ENCODE results near the gene NLGN1.

NLGN1 gene

GRCh38 chr3:174100744-174101143 is 703.2 kb downstream of the NLGN1 start:
- no peaks in the 10 kb centered on the region for H3K27me3 Mint-ChIP-seq
- H3K9me3 Mint-ChIP-seq: no peaks in the 10 kb centered on the region
- H3K27ac Mint-ChIP-seq: no peak overlapping the region
- no peaks in the 10 kb centered on the region for H3K36me3 Mint-ChIP-seq
- ATAC-seq: no peak
- no peak overlapping the region for H3K4me3 Mint-ChIP-seq
- no peaks in the 10 kb centered on the region for H3K4me1 Mint-ChIP-seq

- Mint-ChIP-seq H3K4me3 (no peak overlapping the region), H3K36me3 (no peaks in the 10 kb centered on the region), H3K4me1 (no peaks in the 10 kb centered on the region), H3K27ac (no peak overlapping the region), H3K27me3 (no peaks in the 10 kb centered on the region), H3K9me3 (no peaks in the 10 kb centered on the region)
- no peak for ATAC-seq
Measured at GRCh38 chr3:174101244-174101643, 703.7 kb downstream of the NLGN1 start.

GRCh38 chr3:174102274-174102673 is 704.7 kb downstream of the NLGN1 start:
- Mint-ChIP-seq H3K27ac (no peak overlapping the region), H3K4me3 (no peak overlapping the region), H3K4me1 (no peaks in the 10 kb centered on the region), H3K36me3 (no peaks in the 10 kb centered on the region), H3K9me3 (no peaks in the 10 kb centered on the region), H3K27me3 (no peaks in the 10 kb centered on the region)
- ATAC-seq: no peak

GRCh38 chr3:174102866-174103265 is 705.3 kb downstream of the NLGN1 start:
- H3K27me3 Mint-ChIP-seq: no peaks in the 10 kb centered on the region

GRCh38 chr3:174110761-174111160 is 713.2 kb downstream of the NLGN1 start:
- Mint-ChIP-seq H3K9me3 (no peaks in the 10 kb centered on the region), H3K4me1 (no peaks in the 10 kb centered on the region), H3K27me3 (no peaks in the 10 kb centered on the region), H3K36me3 (no peaks in the 10 kb centered on the region), H3K4me3 (no peak overlapping the region), H3K27ac (no peak overlapping the region)
- ATAC-seq: no peak

More at GRCh38 chr3:174102866-174103265, 705.3 kb downstream of the NLGN1 start:
- Mint-ChIP-seq H3K36me3 (no peaks in the 10 kb centered on the region), H3K9me3 (no peaks in the 10 kb centered on the region), H3K4me1 (no peaks in the 10 kb centered on the region), H3K4me3 (no peak overlapping the region), H3K27ac (no peak overlapping the region)
- ATAC-seq: no peak

GRCh38 chr3:174111776-174112175 is 714.2 kb downstream of the NLGN1 start:
- Mint-ChIP-seq H3K36me3 (no peaks in the 10 kb centered on the region), H3K9me3 (no peaks in the 10 kb centered on the region), H3K4me3 (no peak overlapping the region), H3K27ac (no peak overlapping the region), H3K27me3 (no peaks in the 10 kb centered on the region), H3K4me1 (no peaks in the 10 kb centered on the region)
- no peak for ATAC-seq

- no peak for ATAC-seq
- H3K4me3 Mint-ChIP-seq: no peak overlapping the region
- H3K27ac Mint-ChIP-seq: no peak overlapping the region
Measured at GRCh38 chr3:174116421-174116820, 718.9 kb downstream of the NLGN1 start.

GRCh38 chr3:174120997-174121396 is 723.5 kb downstream of the NLGN1 start:
- Mint-ChIP-seq H3K9me3 (no peaks in the 10 kb centered on the region), H3K27me3 (no peaks in the 10 kb centered on the region), H3K36me3 (no peaks in the 10 kb centered on the region), H3K27ac (no peak overlapping the region), H3K4me1 (no peaks in the 10 kb centered on the region), H3K4me3 (no peak overlapping the region)
- ATAC-seq: no peak

More at GRCh38 chr3:174116421-174116820, 718.9 kb downstream of the NLGN1 start:
- Mint-ChIP-seq H3K27me3 (no peaks in the 10 kb centered on the region), H3K4me1 (no peaks in the 10 kb centered on the region), H3K9me3 (no peaks in the 10 kb centered on the region), H3K36me3 (no peaks in the 10 kb centered on the region)

- Mint-ChIP-seq H3K4me1 (no peaks in the 10 kb centered on the region), H3K27ac (no peak overlapping the region), H3K4me3 (no peak overlapping the region), H3K9me3 (no peaks in the 10 kb centered on the region), H3K36me3 (no peaks in the 10 kb centered on the region), H3K27me3 (no peaks in the 10 kb centered on the region)
- ATAC-seq: no peak
Measured at GRCh38 chr3:174122411-174122810, 724.9 kb downstream of the NLGN1 start.

- Mint-ChIP-seq H3K36me3 (no peaks in the 10 kb centered on the region), H3K27me3 (no peaks in the 10 kb centered on the region), H3K4me3 (no peak overlapping the region), H3K27ac (no peak overlapping the region), H3K9me3 (no peaks in the 10 kb centered on the region), H3K4me1 (no peaks in the 10 kb centered on the region)
- ATAC-seq: no peak
Measured at GRCh38 chr3:174125267-174125824, 727.8 kb downstream of the NLGN1 start.

GRCh38 chr3:174126990-174127758 is 729.6 kb downstream of the NLGN1 start:
- Mint-ChIP-seq H3K27me3 (no peaks in the 10 kb centered on the region), H3K9me3 (no peaks in the 10 kb centered on the region), H3K4me1 (no peaks in the 10 kb centered on the region), H3K36me3 (no peaks in the 10 kb centered on the region), H3K27ac (no peak overlapping the region), H3K4me3 (no peak overlapping the region)
- ATAC-seq: no peak

GRCh38 chr3:174132006-174132405 is 734.5 kb downstream of the NLGN1 start:
- H3K4me1 Mint-ChIP-seq: no peaks in the 10 kb centered on the region
- no peaks in the 10 kb centered on the region for H3K27me3 Mint-ChIP-seq
- H3K27ac Mint-ChIP-seq: no peak overlapping the region
- no peak for ATAC-seq
- no peak overlapping the region for H3K4me3 Mint-ChIP-seq
- H3K9me3 Mint-ChIP-seq: no peaks in the 10 kb centered on the region
- H3K36me3 Mint-ChIP-seq: no peaks in the 10 kb centered on the region

- no peaks in the 10 kb centered on the region for H3K36me3 Mint-ChIP-seq
- no peak overlapping the region for H3K4me3 Mint-ChIP-seq
- no peaks in the 10 kb centered on the region for H3K4me1 Mint-ChIP-seq
- H3K9me3 Mint-ChIP-seq: no peaks in the 10 kb centered on the region
- ATAC-seq: no peak
- H3K27ac Mint-ChIP-seq: no peak overlapping the region
- no peaks in the 10 kb centered on the region for H3K27me3 Mint-ChIP-seq
Measured at GRCh38 chr3:174132421-174133042, 735.0 kb downstream of the NLGN1 start.

GRCh38 chr3:174146008-174146407 is 748.5 kb downstream of the NLGN1 start:
- H3K4me1 Mint-ChIP-seq: no peaks in the 10 kb centered on the region
- H3K36me3 Mint-ChIP-seq: no peaks in the 10 kb centered on the region
- H3K9me3 Mint-ChIP-seq: peaks cover 5% of the 10 kb centered on the region
- H3K4me3 Mint-ChIP-seq: no peak overlapping the region
- no peaks in the 10 kb centered on the region for H3K27me3 Mint-ChIP-seq
- H3K27ac Mint-ChIP-seq: no peak overlapping the region
- ATAC-seq: no peak

- H3K9me3 Mint-ChIP-seq: peaks cover 4% of the 10 kb centered on the region
- H3K36me3 Mint-ChIP-seq: no peaks in the 10 kb centered on the region
- H3K27me3 Mint-ChIP-seq: no peaks in the 10 kb centered on the region
- H3K4me3 Mint-ChIP-seq: no peak overlapping the region
- H3K4me1 Mint-ChIP-seq: no peaks in the 10 kb centered on the region
- no peak for ATAC-seq
- no peak overlapping the region for H3K27ac Mint-ChIP-seq
Measured at GRCh38 chr3:174147798-174148197, 750.3 kb downstream of the NLGN1 start.

GRCh38 chr3:174153871-174154270 is 756.3 kb downstream of the NLGN1 start:
- no peak overlapping the region for H3K4me3 Mint-ChIP-seq
- H3K9me3 Mint-ChIP-seq: peaks cover 3% of the 10 kb centered on the region
- ATAC-seq: no peak
- no peaks in the 10 kb centered on the region for H3K4me1 Mint-ChIP-seq
- no peaks in the 10 kb centered on the region for H3K36me3 Mint-ChIP-seq
- H3K27ac Mint-ChIP-seq: no peak overlapping the region
- no peaks in the 10 kb centered on the region for H3K27me3 Mint-ChIP-seq

All from stimulated activated memory B cell treated with anti-CD40 and anti-IgM and Interleukin-4, amounts not matched to agents 10 μg/mL and 1 μg/mL and 100 μg/mL, for 72 hours (primary cell).